GM18861 (cell line): ENCODE results near the gene HK1.
A peak's percentile ranks its signal among the peaks of the same experiment; 100 is the strongest.

Source experiments
- ATAC-seq: cut with Tn5 transposase; IDR thresholded peaks from one replicate; pipeline ENCODE4 v1.9.1; 2021; ENCODE audit not compliant: unreplicated experiment

The HK1 gene

DNA sequence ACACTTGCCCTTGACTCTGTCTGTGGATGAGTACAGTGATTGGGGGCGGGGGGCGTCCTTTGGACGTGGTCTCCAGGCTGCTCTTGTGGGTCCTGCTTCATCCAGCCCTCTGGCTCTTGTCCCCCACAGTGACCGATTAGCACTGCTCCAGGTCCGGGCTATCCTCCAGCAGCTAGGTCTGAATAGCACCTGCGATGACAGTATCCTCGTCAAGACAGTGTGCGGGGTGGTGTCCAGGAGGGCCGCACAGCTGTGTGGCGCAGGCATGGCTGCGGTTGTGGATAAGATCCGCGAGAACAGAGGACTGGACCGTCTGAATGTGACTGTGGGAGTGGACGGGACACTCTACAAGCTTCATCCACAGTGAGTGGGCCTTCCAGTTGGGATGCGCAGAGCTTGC lies 120.2 kb downstream of the HK1 start:
- ATAC-seq = no peak

DNA sequence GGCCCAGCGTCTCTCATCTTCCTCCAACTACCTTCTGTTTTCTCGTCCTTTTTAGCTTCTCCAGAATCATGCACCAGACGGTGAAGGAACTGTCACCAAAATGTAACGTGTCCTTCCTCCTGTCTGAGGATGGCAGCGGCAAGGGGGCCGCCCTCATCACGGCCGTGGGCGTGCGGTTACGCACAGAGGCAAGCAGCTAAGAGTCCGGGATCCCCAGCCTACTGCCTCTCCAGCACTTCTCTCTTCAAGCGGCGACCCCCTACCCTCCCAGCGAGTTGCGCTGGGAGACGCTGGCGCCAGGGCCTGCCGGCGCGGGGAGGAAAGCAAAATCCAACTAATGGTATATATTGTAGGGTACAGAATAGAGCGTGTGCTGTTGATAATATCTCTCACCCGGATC lies 122.6 kb downstream of the HK1 start:
- no peak for ATAC-seq

DNA sequence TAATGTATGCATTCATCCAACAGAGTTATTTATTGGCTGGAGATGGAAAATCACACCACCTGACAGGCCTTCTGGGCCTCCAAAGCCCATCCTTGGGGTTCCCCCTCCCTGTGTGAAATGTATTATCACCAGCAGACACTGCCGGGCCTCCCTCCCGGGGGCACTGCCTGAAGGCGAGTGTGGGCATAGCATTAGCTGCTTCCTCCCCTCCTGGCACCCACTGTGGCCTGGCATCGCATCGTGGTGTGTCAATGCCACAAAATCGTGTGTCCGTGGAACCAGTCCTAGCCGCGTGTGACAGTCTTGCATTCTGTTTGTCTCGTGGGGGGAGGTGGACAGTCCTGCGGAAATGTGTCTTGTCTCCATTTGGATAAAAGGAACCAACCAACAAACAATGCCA lies 123.1 kb downstream of the HK1 start:
- ATAC-seq = no peak

DNA sequence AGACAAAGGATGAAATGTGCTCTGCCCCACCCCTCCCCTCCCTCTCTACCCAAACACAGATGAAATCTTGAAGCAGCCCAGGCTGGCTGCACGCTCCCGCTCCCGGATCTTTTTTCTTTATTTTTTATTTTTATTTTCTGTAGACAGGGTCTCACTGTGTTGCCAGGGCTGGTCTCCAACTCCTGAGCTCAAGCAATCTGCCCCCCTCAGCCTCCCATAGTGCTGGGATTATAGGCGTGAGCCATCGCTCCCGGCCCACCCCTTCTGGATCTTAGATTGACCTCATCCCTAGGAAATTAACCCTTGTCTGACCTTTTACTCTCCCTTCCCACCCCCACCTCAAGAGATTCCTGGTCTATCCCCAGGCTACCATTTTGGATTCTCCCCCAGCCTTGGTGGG lies 124.1 kb downstream of the HK1 start:
- ATAC-seq = no peak

- ATAC-seq = no peak
Measured at GRCh38 chr10:69403066-69403465, 124.8 kb downstream of the HK1 start.

GRCh38 chr10:69403519-69403918 lies 125.2 kb downstream of the HK1 start:
- ATAC-seq = no peak

DNA sequence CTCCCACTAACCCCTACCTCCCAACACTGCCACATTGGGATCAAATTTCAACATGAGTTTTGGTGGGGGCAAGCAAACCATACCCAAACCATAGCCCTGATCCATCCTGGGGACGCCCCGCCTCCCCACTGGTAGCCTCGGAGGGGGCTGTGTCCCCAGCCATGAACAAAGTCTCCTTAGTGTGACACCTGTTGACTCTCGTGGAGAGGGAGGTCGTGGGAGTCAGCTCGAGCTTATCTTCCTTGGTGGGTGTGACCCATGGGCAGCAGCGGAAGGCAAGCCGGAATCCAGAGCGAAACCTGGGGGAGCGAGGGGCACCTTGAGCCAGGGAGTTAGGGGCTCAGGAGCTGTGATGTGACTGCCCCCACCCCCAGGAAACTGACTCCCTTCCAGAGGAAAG lies 126.5 kb downstream of the HK1 start:
- ATAC-seq = no peak

DNA sequence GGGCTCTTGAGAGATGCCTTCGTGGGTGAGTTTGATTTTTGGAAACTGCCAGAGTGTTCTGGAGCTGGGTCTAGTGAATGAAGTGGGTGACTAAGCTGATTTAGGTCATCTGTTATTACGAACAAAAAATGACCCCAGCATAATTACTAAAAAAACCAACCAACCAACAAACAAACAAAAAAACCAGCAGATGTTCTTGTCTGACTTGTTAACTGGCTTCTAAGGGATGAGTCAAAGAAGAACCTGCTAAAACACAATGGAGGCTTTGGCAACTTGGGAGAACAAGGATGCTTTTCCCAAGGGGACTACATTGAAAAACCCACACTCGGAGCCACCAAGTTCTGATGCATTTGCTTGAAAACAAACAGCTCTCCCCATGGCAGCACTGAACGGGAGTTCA lies 126.9 kb downstream of the HK1 start:
- ATAC-seq = no peak

DNA sequence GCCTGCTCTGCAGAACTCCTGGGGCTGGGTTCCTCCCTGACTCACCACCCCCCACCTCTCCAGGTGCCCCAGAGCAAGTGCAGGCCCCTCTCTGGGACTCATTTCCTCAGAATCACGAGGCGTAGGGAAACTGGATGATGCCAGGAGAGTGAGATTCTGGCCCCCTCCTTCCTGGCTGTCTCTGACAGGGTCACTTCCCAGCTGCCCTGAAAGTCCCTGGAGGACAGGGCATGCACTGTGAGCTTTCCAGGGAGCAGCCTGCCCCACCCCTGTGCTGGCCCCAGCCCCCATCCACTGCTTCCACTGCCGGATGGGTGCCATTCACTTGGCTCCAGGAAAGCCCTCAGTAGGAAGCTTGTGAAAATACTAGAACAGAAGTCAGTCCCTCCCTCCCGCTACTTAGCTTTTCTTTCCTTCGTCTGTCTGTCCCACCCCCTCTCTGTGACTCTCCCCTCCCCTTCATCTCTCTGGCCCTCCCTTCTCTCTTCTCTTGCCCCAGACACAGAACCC lies 128.1 kb downstream of the HK1 start:
- ATAC-seq = no peak

DNA sequence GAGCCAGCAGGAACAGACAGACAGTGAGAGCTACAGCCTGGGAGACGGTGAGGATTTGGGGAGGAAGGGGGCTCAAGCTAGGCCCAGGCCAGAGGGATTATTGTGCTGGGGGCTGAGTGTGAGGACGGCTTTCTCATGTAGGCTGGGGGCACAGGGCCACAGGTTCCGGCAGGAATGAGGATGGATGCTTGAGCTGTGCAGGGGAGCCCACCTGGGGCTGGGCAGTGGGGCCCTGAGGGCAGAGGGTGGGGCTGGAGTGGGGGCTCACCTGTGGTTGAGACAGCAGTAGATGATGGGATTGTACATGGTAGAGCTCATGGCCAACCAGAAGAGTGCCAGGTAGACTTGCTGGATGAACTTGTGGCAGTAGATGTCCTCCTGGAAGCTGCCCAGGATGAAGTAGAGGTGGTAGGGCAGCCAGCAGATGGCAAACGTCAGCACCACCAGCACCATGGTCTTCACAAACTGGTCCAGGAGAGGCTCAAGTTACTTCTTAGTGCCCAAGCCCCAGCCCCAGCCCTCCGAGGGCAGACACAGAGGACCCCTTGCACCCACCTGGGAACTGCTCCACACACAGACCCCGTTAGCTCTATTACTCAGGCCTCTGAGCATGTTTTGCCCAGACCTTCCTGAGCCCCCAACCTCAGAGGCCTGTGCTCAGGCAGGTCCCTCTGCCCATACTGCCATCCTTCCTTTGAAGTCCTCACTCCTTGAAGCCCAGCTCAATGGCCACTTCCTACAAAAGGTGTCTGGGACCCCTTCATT lies 128.7 kb downstream of the HK1 start:
- ATAC-seq = no peak

GRCh38 chr10:69407621-69408301 lies 129.5 kb downstream of the HK1 start:
- no peak for ATAC-seq

- ATAC-seq = peak; percentile 87
Measured at GRCh38 chr10:69408318-69409175, 130.3 kb downstream of the HK1 start.

DNA sequence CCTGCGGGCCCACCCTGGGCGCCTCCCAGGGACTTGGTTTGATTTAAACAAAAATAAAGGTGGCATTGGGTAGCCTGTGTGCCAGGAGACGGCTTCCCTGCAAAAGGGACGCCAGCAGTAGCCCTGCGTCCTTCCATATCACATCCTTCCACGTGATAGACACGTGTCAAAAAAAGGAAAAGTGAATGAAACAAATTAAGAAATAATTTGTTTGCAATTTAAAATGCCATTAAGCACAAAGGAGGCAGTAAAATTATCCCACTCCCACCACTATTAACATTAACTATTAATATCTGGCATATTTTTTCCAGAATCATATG lies 130.8 kb downstream of the HK1 start:
- ATAC-seq = no peak

- ATAC-seq = peak; percentile 36
Measured at GRCh38 chr10:69409968-69410367, 131.7 kb downstream of the HK1 start.

DNA sequence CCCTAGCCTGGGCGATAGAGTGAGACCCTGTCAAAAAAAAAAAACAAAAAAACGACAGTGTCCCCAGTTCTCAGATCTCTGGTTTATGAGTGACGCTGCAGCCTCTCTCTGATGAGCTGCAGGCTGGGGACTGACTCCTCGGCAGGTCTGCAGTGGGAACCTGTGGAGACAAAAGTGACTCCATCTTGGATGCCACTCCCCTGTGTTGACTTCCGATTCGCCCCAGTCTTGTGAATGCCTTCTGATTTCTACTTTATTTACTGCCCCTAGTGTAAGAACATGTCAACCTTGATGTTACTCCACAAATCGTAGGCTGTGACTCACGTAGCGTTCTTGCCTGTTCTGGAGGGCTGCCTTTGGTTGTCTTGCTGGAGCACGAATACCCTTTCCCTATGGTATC lies 132.2 kb downstream of the HK1 start:
- no peak for ATAC-seq

DNA sequence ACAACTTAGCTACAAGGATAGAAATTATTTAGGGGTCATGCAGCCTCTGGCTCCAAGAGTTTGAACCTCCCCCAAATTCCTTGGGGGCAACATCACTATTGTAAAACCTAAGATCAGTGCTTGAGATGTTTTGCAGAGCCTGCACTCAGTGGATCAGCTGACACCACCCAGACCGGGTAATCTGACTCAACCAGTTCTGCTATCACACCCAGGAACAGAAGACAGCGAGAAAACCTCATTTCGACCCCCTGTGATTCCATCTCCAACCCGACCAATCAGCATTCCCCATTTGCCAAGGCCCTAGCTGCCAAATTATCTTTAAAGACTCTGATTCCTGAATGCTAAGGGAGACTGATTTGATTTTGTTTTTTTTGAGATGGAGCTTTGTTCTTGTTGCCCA lies 133.2 kb downstream of the HK1 start:
- no peak for ATAC-seq

- ATAC-seq = no peak
Measured at GRCh38 chr10:69412232-69412790, 134.0 kb downstream of the HK1 start.

DNA sequence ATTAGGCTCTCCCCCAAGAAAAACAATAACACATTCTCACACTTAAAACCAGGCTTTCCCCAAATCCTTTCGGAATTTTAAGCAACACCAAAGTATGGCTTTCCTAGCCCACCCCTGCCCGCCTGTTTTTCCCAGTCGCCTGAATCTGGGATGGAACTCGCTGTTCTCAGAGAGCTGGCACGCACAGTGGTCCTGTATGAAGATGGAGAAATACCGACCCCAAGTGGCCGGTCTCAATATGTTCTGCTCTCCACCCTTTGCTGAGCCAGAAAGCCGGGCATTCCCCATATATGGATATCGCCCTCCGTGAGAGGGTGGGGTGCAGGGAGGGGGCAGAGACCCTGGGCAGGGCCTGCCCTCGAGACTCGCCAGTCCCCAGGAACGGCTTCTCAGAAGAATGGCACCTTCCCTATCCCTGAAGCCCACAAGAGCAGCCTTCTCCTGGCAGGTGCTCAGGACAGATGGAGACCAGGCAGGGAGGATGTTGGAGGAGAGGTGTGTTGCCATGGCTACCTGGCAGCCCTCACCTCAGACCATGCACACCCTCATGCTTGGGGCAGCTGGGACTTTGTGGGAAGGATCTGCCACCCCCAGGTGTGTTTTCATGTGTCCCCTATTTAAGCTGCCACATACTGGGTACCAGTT lies 135.0 kb downstream of the HK1 start:
- no peak for ATAC-seq

- no peak for ATAC-seq
Measured at GRCh38 chr10:69414036-69415018, 136.0 kb downstream of the HK1 start.

GRCh38 chr10:69415049-69415448 lies 136.8 kb downstream of the HK1 start:
- ATAC-seq = no peak
